WTC11 (cell line): Measurements from ENCODE around the gene ARFIP1. TPM values are rescaled to one million over a fixed set of nuclear protein-coding genes. Genes with fewer than 3 reads are reported as not detected.

Experiments used
- ATAC-seq: fragments of 200-7000 bp; cut with Tn5 transposase; 2 replicates; pipeline ENCODE4 v1.10.0; 2021; ENCODE audit warnings: mild to moderate bottlenecking, moderate library complexity
- CTCF ChIA-PET: fragments of 300-600 bp; sonication (Branson Sonifier 250); formaldehyde crosslinking; loops from one replicate; lab custom pipeline; 2021; ENCODE audit warnings: antibody characterized with exemption; lab: Charles Lee
- POLR2A ChIA-PET: fragments of 350-600 bp; sonication (Branson Sonifier 250); formaldehyde crosslinking; loops from one replicate; lab custom pipeline; 2021; ENCODE audit warnings: antibody characterized with exemption; lab: Charles Lee
- DNase-seq: peaks from one replicate; pipeline ENCODE4 v3.0.0; 2021; ENCODE audit warnings: low spot score
- H3K27ac Mint-ChIP-seq: 2 replicates; pipeline ENCODE4 v1.8.0; 2021; ENCODE audit warnings: mixed read lengths
- H3K27me3 Mint-ChIP-seq: 2 replicates; pipeline ENCODE4 v1.8.0; 2021; ENCODE audit warnings: low read depth, mild to moderate bottlenecking, moderate library complexity, mixed read lengths
- H3K36me3 Mint-ChIP-seq: 2 replicates; pipeline ENCODE4 v1.8.0; 2021; ENCODE audit warnings: mixed read lengths
- H3K4me1 Mint-ChIP-seq: 2 replicates; pipeline ENCODE4 v1.8.0; 2022; ENCODE audit warnings: mixed read lengths
- H3K4me3 Mint-ChIP-seq: 2 replicates; pipeline ENCODE4 v1.8.0; 2021; ENCODE audit warnings: mild to moderate bottlenecking, moderate library complexity, mixed read lengths
- H3K9me3 Mint-ChIP-seq: 2 replicates; pipeline ENCODE4 v1.8.0; 2021; ENCODE audit warnings: mixed read lengths
- HMGA2 ChIP-seq: fragments of 250-450 bp; sonication (Bioruptor Pico); IDR thresholded peaks from 2 replicates; pipeline ENCODE4 v1.4.0; 2021; ENCODE audit warnings: mild to moderate bottlenecking, moderate library complexity
- IRF2 ChIP-seq: sonication (generic); formaldehyde crosslinking; IDR thresholded peaks from 2 replicates; pipeline ENCODE4 v1.8.0; 2022; ENCODE audit warnings: low read depth, missing genetic modification reagents, borderline replicate concordance
- MYBL2 ChIP-seq: sonication (generic); formaldehyde crosslinking; IDR thresholded peaks from 2 replicates; pipeline ENCODE4 v1.8.1; 2023; ENCODE audit warnings: mild to moderate bottlenecking, moderate library complexity, missing genetic modification reagents
- NFATC4 ChIP-seq: fragments of 250-450 bp; sonication (Bioruptor Pico); IDR thresholded peaks from 2 replicates; pipeline ENCODE4 v1.9.0; 2021; ENCODE audit warnings: mild to moderate bottlenecking
- NFE2L1 ChIP-seq: sonication (generic); formaldehyde crosslinking; IDR thresholded peaks from 2 replicates; pipeline ENCODE4 v1.8.1; 2023; ENCODE audit warnings: missing genetic modification reagents
- NR3C1 ChIP-seq: sonication (generic); formaldehyde crosslinking; conservative IDR thresholded peaks from 2 replicates; pipeline ENCODE4 v1.8.1; 2023; ENCODE audit warnings: low read depth, mild to moderate bottlenecking, missing genetic modification reagents
- SOX15 ChIP-seq: fragments of 250-450 bp; sonication (Bioruptor Pico); IDR thresholded peaks from 2 replicates; pipeline ENCODE4 v1.9.0; 2021; ENCODE audit warnings: mild to moderate bottlenecking
- TEAD4 ChIP-seq: sonication (generic); formaldehyde crosslinking; IDR thresholded peaks from 2 replicates; pipeline ENCODE4 v1.8.0; 2022; ENCODE audit warnings: mild to moderate bottlenecking, missing genetic modification reagents
- TP53 ChIP-seq: sonication (generic); formaldehyde crosslinking; IDR thresholded peaks from 2 replicates; pipeline ENCODE4 v1.8.1; 2023; ENCODE audit warnings: mild to moderate bottlenecking, missing genetic modification reagents
- ZBTB21 ChIP-seq: sonication (generic); formaldehyde crosslinking; IDR thresholded peaks from 2 replicates; pipeline ENCODE4 v1.8.1; 2023; ENCODE audit warnings: mild to moderate bottlenecking, missing genetic modification reagents, borderline replicate concordance
- ZNF416 ChIP-seq: fragments of 250-450 bp; sonication (Bioruptor Pico); IDR thresholded peaks from 2 replicates; pipeline ENCODE4 v1.9.0; 2021; ENCODE audit warnings: mild to moderate bottlenecking, inconsistent platforms
- ZNF671 ChIP-seq: fragments of 250-450 bp; sonication (Bioruptor Pico); IDR thresholded peaks from 2 replicates; pipeline ENCODE4 v1.8.0; 2021; ENCODE audit warnings: mild to moderate bottlenecking
- total RNA-seq: library from RNA; stranded (reverse); gene quantifications from 3 replicates; pipeline ENCODE4 v1.2.3, GENCODE V29; 2021
- TF ChIP-seq, protein P1 (sequence below): sonication (generic); formaldehyde crosslinking; IDR thresholded peaks from 2 replicates; pipeline ENCODE4 v1.8.1; 2022; ENCODE audit warnings: missing genetic modification reagents, borderline replicate concordance
- TF ChIP-seq, protein P2 (sequence below): sonication (generic); formaldehyde crosslinking; IDR thresholded peaks from 2 replicates; pipeline ENCODE4 v1.8.1; 2022; ENCODE audit warnings: mild to moderate bottlenecking, missing genetic modification reagents, moderate library complexity, borderline replicate concordance
- TF ChIP-seq, protein P3 (sequence below): fragments of 250-450 bp; sonication (Bioruptor Pico); IDR thresholded peaks from 2 replicates; pipeline ENCODE4 v1.9.0; 2021; ENCODE audit warnings: mild to moderate bottlenecking
- TF ChIP-seq, protein P4 (sequence below): fragments of 250-450 bp; sonication (Bioruptor Pico); IDR thresholded peaks from 2 replicates; pipeline ENCODE4 v1.9.0; 2021; ENCODE audit warnings: mild to moderate bottlenecking
- TF ChIP-seq, protein P5 (sequence below): sonication (generic); formaldehyde crosslinking; IDR thresholded peaks from 2 replicates; pipeline ENCODE4 v1.8.0; 2023; ENCODE audit warnings: missing genetic modification reagents
- TF ChIP-seq, protein P6 (sequence below): sonication (generic); formaldehyde crosslinking; IDR thresholded peaks from 2 replicates; pipeline ENCODE4 v1.8.0; 2023; ENCODE audit warnings: mild to moderate bottlenecking, missing genetic modification reagents

ARFIP1 gene
- total RNA-seq, 1 experiment from 2014 or later = 35.3 TPM

DNA sequence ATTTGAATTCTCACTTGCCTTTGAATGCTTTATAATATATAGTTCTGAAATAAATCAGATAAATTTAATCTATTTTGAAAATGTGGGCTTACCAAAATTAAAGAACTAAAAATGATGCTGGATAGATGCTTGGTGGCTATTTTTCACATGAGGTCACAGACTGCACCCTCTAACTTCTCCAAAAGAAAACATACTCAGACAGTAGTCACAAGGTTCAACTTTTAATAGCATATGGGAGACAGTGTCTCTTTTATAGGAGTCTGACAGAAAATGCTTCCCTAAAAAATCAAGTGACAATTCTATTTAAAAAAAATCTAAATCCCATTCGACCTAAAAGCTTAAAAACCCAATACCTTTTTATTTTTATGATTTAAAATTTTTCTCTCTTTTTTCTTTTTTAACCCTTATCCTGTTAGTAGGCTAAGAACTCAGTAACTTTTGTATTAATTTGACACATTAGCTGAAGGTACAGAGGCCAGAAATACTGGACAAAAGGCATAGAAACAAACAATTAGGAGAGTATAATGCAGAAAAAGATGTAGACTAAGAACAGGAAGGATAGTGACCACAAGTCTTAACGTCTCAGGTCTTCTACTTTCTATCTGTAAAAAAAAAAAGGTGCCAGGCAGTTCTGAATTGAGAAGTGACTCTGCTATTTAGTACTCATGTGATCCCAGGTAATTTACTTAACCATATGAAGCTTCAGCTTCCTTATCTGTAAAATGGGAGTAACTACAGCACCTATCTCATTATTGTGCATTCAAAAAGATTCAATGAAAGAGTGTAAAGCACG, 7.8 kb upstream of the ARFIP1 start:
- no peak for ATAC-seq
- no peak overlapping the region for H3K27ac Mint-ChIP-seq
- CTCF ChIA-PET = no interaction called here

DNA sequence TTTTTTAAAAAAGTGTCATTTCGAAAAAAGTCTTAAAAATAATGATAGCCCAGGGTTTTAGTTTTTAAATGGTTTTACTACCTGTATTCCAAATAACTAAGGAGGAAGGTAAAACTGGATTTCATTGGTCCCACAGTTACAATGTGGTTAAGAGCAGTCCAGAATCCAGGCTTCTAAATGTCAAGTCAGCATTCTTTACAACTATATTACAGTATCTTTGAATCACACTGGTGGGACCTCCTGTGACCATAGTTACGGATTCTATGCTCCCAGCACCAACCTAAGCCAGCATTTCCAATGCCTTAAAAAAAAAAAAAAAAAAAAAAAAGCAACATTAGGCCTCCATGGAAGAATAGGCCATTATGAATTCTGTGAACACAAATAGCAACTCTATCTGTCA, 6.4 kb upstream of the ARFIP1 start:
- ATAC-seq (no peak), DNase-seq (no peak)
- Mint-ChIP-seq H3K9me3 (no peaks in the 10 kb centered on the region), H3K36me3 (peaks cover 3% of the 10 kb centered on the region; the same call in 1 of the 2 replicates), H3K27ac (no peak overlapping the region), H3K4me1 (peaks cover 7% of the 10 kb centered on the region), H3K27me3 (no peaks in the 10 kb centered on the region), H3K4me3 (no peak overlapping the region)
- CTCF ChIA-PET = no interaction called here
- POLR2A ChIA-PET = no interaction called here
- TF ChIP-seq TP53 (CRISPR knock-in tag) (no peak), MYBL2 (CRISPR knock-in tag) (no peak), HMGA2 (CRISPR knock-in tag) (no peak), IRF2 (CRISPR knock-in tag) (no peak), NFATC4 (CRISPR knock-in tag) (no peak), ZNF416 (no peak), TEAD4 (CRISPR knock-in tag) (no peak), ZBTB21 (no peak), ZNF671 (CRISPR knock-in tag) (no peak), SOX15 (no peak), NR3C1 (CRISPR knock-in tag) (no peak), NFE2L1 (CRISPR knock-in tag) (no peak)
- TF ChIP-seq, protein P1, sequence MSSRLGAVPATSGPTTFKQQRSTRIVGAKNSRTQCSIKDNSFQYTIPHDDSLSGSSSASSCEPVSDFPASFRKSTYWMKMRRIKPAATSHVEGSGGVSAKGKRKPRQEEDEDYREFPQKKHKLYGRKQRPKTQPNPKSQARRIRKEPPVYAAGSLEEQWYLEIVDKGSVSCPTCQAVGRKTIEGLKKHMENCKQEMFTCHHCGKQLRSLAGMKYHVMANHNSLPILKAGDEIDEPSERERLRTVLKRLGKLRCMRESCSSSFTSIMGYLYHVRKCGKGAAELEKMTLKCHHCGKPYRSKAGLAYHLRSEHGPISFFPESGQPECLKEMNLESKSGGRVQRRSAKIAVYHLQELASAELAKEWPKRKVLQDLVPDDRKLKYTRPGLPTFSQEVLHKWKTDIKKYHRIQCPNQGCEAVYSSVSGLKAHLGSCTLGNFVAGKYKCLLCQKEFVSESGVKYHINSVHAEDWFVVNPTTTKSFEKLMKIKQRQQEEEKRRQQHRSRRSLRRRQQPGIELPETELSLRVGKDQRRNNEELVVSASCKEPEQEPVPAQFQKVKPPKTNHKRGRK = no peak
- TF ChIP-seq, protein P2, sequence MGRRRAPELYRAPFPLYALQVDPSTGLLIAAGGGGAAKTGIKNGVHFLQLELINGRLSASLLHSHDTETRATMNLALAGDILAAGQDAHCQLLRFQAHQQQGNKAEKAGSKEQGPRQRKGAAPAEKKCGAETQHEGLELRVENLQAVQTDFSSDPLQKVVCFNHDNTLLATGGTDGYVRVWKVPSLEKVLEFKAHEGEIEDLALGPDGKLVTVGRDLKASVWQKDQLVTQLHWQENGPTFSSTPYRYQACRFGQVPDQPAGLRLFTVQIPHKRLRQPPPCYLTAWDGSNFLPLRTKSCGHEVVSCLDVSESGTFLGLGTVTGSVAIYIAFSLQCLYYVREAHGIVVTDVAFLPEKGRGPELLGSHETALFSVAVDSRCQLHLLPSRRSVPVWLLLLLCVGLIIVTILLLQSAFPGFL (CRISPR knock-in tag) = no peak
- TF ChIP-seq, protein P3, sequence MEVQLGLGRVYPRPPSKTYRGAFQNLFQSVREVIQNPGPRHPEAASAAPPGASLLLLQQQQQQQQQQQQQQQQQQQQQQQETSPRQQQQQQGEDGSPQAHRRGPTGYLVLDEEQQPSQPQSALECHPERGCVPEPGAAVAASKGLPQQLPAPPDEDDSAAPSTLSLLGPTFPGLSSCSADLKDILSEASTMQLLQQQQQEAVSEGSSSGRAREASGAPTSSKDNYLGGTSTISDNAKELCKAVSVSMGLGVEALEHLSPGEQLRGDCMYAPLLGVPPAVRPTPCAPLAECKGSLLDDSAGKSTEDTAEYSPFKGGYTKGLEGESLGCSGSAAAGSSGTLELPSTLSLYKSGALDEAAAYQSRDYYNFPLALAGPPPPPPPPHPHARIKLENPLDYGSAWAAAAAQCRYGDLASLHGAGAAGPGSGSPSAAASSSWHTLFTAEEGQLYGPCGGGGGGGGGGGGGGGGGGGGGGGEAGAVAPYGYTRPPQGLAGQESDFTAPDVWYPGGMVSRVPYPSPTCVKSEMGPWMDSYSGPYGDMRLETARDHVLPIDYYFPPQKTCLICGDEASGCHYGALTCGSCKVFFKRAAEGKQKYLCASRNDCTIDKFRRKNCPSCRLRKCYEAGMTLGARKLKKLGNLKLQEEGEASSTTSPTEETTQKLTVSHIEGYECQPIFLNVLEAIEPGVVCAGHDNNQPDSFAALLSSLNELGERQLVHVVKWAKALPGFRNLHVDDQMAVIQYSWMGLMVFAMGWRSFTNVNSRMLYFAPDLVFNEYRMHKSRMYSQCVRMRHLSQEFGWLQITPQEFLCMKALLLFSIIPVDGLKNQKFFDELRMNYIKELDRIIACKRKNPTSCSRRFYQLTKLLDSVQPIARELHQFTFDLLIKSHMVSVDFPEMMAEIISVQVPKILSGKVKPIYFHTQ (CRISPR knock-in tag) = no peak
- TF ChIP-seq, protein P4, sequence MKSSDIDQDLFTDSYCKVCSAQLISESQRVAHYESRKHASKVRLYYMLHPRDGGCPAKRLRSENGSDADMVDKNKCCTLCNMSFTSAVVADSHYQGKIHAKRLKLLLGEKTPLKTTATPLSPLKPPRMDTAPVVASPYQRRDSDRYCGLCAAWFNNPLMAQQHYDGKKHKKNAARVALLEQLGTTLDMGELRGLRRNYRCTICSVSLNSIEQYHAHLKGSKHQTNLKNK (CRISPR knock-in tag) = no peak

More for the DNA sequence above, 7.8 kb upstream of the ARFIP1 start:
- H3K27me3 Mint-ChIP-seq = no peaks in the 10 kb centered on the region
- peaks cover 3% of the 10 kb centered on the region; the same call in 1 of the 2 replicates for H3K36me3 Mint-ChIP-seq
- H3K9me3 Mint-ChIP-seq = no peaks in the 10 kb centered on the region
- TF ChIP-seq, protein P5, sequence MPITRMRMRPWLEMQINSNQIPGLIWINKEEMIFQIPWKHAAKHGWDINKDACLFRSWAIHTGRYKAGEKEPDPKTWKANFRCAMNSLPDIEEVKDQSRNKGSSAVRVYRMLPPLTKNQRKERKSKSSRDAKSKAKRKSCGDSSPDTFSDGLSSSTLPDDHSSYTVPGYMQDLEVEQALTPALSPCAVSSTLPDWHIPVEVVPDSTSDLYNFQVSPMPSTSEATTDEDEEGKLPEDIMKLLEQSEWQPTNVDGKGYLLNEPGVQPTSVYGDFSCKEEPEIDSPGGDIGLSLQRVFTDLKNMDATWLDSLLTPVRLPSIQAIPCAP (CRISPR knock-in tag) = no peak
- TF ChIP-seq, protein P1 = no peak
- TF ChIP-seq, protein P6, sequence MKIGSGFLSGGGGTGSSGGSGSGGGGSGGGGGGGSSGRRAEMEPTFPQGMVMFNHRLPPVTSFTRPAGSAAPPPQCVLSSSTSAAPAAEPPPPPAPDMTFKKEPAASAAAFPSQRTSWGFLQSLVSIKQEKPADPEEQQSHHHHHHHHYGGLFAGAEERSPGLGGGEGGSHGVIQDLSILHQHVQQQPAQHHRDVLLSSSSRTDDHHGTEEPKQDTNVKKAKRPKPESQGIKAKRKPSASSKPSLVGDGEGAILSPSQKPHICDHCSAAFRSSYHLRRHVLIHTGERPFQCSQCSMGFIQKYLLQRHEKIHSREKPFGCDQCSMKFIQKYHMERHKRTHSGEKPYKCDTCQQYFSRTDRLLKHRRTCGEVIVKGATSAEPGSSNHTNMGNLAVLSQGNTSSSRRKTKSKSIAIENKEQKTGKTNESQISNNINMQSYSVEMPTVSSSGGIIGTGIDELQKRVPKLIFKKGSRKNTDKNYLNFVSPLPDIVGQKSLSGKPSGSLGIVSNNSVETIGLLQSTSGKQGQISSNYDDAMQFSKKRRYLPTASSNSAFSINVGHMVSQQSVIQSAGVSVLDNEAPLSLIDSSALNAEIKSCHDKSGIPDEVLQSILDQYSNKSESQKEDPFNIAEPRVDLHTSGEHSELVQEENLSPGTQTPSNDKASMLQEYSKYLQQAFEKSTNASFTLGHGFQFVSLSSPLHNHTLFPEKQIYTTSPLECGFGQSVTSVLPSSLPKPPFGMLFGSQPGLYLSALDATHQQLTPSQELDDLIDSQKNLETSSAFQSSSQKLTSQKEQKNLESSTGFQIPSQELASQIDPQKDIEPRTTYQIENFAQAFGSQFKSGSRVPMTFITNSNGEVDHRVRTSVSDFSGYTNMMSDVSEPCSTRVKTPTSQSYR (CRISPR knock-in tag) = no peak
- no peak overlapping the region for H3K4me3 Mint-ChIP-seq
- POLR2A ChIA-PET = no interaction called here
- no peak for DNase-seq
- H3K4me1 Mint-ChIP-seq = no peaks in the 10 kb centered on the region
